LNCAP (cell line): ENCODE measurements around the gene SLC51A.

ENCODE experiments used
- CTCF ChIP-seq: fragments of 450-650 bp; IDR thresholded peaks from 2 replicates; pipeline ENCODE4 v1.5.1; 2017; ENCODE audit warnings: mild to moderate bottlenecking

The SLC51A gene

GRCh38 chr3:196237203-196237602, 20.9 kb downstream of the SLC51A start:
- TF ChIP-seq CTCF: no peak

GRCh38 chr3:196238612-196239560, 22.6 kb downstream of the SLC51A start:
- no peak for TF ChIP-seq CTCF

GRCh38 chr3:196240424-196240823, 24.1 kb downstream of the SLC51A start:
- no peak for TF ChIP-seq CTCF

- TF ChIP-seq CTCF: no peak
Measured at GRCh38 chr3:196241704-196242103, 25.4 kb downstream of the SLC51A start.

GRCh38 chr3:196246612-196247308, 30.4 kb downstream of the SLC51A start:
- TF ChIP-seq CTCF: no peak

- no peak for TF ChIP-seq CTCF
Measured at GRCh38 chr3:196251918-196252317, 35.6 kb downstream of the SLC51A start.

GRCh38 chr3:196254376-196255283, 38.3 kb downstream of the SLC51A start:
- TF ChIP-seq CTCF: no peak
